VCaP (cell line): ENCODE data around the gene KIF5A.

ENCODE experiments used
- H3K27ac ChIP-seq: fragments of 450-650 bp; 2 replicates; pipeline ENCODE4 v1.5.1; 2017
- TF ChIP-seq, protein P1 (sequence below): fragments of 450-650 bp; conservative IDR thresholded peaks from 2 replicates; pipeline ENCODE4 v1.5.1; 2017; ENCODE audit warnings: mild to moderate bottlenecking, moderate library complexity

The KIF5A gene

DNA sequence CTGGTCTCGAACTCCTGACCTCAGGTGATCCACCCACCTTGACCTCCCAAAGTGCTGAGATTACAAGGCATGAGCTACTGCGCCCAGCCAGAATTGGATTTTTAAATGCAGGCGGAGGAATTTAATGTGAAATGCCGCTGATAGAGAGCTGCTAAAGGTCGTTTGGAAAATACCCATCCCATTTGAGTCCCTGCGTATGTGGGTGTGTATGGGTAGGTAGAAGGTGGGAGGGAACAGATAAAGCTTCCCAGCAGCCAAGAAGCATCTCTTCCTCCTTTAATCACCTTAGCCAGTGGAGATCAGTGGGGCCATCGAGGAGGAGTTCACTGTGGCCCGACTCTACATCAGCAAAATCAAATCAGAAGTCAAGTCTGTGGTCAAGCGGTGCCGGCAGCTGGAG is 25.0 kb downstream of the KIF5A start:
- TF ChIP-seq, protein P1, sequence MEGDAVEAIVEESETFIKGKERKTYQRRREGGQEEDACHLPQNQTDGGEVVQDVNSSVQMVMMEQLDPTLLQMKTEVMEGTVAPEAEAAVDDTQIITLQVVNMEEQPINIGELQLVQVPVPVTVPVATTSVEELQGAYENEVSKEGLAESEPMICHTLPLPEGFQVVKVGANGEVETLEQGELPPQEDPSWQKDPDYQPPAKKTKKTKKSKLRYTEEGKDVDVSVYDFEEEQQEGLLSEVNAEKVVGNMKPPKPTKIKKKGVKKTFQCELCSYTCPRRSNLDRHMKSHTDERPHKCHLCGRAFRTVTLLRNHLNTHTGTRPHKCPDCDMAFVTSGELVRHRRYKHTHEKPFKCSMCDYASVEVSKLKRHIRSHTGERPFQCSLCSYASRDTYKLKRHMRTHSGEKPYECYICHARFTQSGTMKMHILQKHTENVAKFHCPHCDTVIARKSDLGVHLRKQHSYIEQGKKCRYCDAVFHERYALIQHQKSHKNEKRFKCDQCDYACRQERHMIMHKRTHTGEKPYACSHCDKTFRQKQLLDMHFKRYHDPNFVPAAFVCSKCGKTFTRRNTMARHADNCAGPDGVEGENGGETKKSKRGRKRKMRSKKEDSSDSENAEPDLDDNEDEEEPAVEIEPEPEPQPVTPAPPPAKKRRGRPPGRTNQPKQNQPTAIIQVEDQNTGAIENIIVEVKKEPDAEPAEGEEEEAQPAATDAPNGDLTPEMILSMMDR = no peak
- no peak overlapping the region for H3K27ac ChIP-seq

GRCh38 chr12:57575771-57576612 is 26.1 kb downstream of the KIF5A start:
- H3K27ac ChIP-seq = no peak overlapping the region

DNA sequence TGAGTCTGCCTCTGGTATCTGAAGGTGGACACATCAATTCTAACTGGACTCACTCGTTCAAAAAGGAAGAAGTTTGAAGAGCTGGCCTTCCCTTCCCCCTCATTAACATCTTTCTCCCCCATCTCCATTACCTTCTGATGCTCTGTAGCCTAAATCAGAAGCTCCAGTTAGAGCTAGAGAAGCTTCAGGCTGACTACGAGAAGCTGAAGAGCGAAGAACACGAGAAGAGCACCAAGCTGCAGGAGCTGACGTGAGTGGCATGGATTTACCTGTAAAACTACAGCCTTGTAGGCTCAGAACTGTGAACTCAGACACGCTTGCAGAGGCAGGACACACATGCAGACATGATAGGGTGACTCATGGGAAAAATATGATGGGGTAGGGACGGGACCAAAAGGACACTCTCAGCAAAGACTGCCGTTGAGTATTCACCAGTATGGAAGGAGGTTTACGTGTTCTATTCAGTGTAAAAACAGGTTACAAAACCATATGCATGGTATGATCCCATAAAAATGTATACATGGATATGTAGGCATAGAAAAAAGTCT is 26.8 kb downstream of the KIF5A start:
- H3K27ac ChIP-seq = no peak overlapping the region
- TF ChIP-seq, protein P1 = no peak

More at GRCh38 chr12:57575771-57576612, 26.1 kb downstream of the KIF5A start:
- TF ChIP-seq, protein P1 = no peak

- TF ChIP-seq, protein P1 = no peak
- no peak overlapping the region for H3K27ac ChIP-seq
Observed at GRCh38 chr12:57577981-57578758, 28.3 kb downstream of the KIF5A start.

DNA sequence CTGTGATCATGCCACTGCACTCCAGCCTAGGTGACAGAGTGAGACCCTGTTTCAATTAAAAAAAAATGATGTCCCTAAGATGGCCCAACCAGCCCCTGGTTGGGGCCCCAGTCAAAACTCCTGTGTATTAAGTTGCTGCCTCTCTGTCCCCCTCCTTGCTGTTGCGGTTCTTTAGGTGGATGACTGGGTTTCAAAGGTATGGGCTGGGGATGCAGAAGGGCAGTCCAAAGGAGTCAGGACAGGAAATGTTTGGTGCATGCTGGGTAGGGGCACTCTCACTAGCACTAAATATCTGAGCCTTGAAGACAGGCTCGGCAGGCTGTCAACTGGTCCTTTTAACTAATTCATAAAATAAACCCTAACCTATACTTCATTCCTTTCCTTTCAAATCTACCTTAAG is 29.2 kb downstream of the KIF5A start:
- H3K27ac ChIP-seq = no peak overlapping the region
- TF ChIP-seq, protein P1 = no peak

DNA sequence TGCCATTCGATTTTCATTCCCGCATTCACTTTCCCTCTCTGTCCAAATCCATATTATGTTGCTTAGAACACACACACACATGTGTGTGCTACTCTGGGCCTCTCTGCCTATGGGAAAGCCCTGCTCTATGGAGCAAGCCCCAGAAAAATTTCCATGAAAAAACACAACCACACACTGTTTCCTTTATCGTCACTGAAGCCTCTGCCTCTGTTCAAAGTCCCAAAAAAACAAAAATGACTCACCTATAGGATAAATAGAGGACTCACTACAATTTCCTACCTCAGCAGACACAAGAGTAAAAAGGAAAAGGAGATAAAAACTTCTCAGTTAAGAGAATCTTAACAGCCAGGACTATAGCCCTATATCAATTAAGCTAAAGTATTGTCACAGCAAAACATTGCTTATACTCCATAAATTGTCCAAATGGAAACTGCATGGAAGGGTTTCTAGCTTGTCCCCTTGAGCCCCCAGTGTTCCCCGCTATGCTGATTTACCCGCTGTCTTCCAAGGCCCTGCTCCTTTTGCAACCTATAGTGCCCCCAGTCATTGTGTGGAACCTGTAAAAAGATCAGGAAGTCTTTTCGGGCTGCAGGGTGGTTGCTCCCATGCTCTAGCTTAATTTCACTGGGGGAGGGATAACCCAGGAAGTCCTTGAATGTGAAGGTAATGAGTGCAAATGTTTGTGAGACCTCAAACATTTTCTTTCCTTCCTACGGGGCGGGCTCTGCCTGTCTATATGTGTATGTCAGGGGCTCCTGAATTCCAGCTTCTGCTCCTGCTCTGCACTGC is 30.0 kb downstream of the KIF5A start:
- no peak overlapping the region for H3K27ac ChIP-seq
- TF ChIP-seq, protein P1 = no peak
